WTC11 (cell line): ENCODE results near the gene HDDC3. TPM values are rescaled to one million over a fixed set of nuclear protein-coding genes. Genes with fewer than 3 reads are reported as not detected.

Source experiments
- ATAC-seq: fragments of 200-7000 bp; cut with Tn5 transposase; 2 replicates; pipeline ENCODE4 v1.10.0; 2021; ENCODE audit warnings: mild to moderate bottlenecking, moderate library complexity
- CTCF ChIA-PET: fragments of 300-600 bp; sonication (Branson Sonifier 250); formaldehyde crosslinking; loops from one replicate; lab custom pipeline; 2021; ENCODE audit warnings: antibody characterized with exemption; lab: Charles Lee
- POLR2A ChIA-PET: fragments of 350-600 bp; sonication (Branson Sonifier 250); formaldehyde crosslinking; loops from one replicate; lab custom pipeline; 2021; ENCODE audit warnings: antibody characterized with exemption; lab: Charles Lee
- DNase-seq: peaks from one replicate; pipeline ENCODE4 v3.0.0; 2021; ENCODE audit warnings: low spot score
- H3K27ac Mint-ChIP-seq: 2 replicates; pipeline ENCODE4 v1.8.0; 2021; ENCODE audit warnings: mixed read lengths
- H3K27me3 Mint-ChIP-seq: 2 replicates; pipeline ENCODE4 v1.8.0; 2021; ENCODE audit warnings: low read depth, mild to moderate bottlenecking, moderate library complexity, mixed read lengths
- H3K36me3 Mint-ChIP-seq: 2 replicates; pipeline ENCODE4 v1.8.0; 2021; ENCODE audit warnings: mixed read lengths
- H3K4me1 Mint-ChIP-seq: 2 replicates; pipeline ENCODE4 v1.8.0; 2022; ENCODE audit warnings: mixed read lengths
- H3K4me3 Mint-ChIP-seq: 2 replicates; pipeline ENCODE4 v1.8.0; 2021; ENCODE audit warnings: mild to moderate bottlenecking, moderate library complexity, mixed read lengths
- H3K9me3 Mint-ChIP-seq: 2 replicates; pipeline ENCODE4 v1.8.0; 2021; ENCODE audit warnings: mixed read lengths
- AR ChIP-seq: fragments of 250-450 bp; sonication (Bioruptor Pico); IDR thresholded peaks from 2 replicates; pipeline ENCODE4 v1.9.0; 2021; ENCODE audit warnings: mild to moderate bottlenecking
- CREM ChIP-seq: sonication (generic); formaldehyde crosslinking; IDR thresholded peaks from 2 replicates; pipeline ENCODE4 v1.8.1; 2022; ENCODE audit warnings: mild to moderate bottlenecking, missing genetic modification reagents, moderate library complexity
- ELF4 ChIP-seq: sonication (generic); formaldehyde crosslinking; IDR thresholded peaks from 2 replicates; pipeline ENCODE4 v1.8.1; 2022; ENCODE audit warnings: low read depth, mild to moderate bottlenecking, moderate library complexity, missing genetic modification reagents
- ERG ChIP-seq: fragments of 250-450 bp; sonication (Bioruptor Pico); IDR thresholded peaks from 2 replicates; pipeline ENCODE4 v1.8.0; 2021; ENCODE audit warnings: mild to moderate bottlenecking
- FOXP1 ChIP-seq: sonication (generic); formaldehyde crosslinking; IDR thresholded peaks from 2 replicates; pipeline ENCODE4 v1.8.0; 2022; ENCODE audit warnings: missing genetic modification reagents, mild to moderate bottlenecking, moderate library complexity, borderline replicate concordance
- GABPB1 ChIP-seq: sonication (generic); formaldehyde crosslinking; IDR thresholded peaks from 2 replicates; pipeline ENCODE4 v1.8.1; 2023; ENCODE audit warnings: mild to moderate bottlenecking, missing genetic modification reagents
- NFATC4 ChIP-seq: fragments of 250-450 bp; sonication (Bioruptor Pico); IDR thresholded peaks from 2 replicates; pipeline ENCODE4 v1.9.0; 2021; ENCODE audit warnings: mild to moderate bottlenecking
- PREB ChIP-seq: sonication (generic); formaldehyde crosslinking; IDR thresholded peaks from 2 replicates; pipeline ENCODE4 v1.8.1; 2022; ENCODE audit warnings: mild to moderate bottlenecking, missing genetic modification reagents, moderate library complexity, borderline replicate concordance
- PRRX2 ChIP-seq: fragments of 250-450 bp; sonication (Bioruptor Pico); IDR thresholded peaks from 2 replicates; pipeline ENCODE4 v1.8.0; 2021; ENCODE audit warnings: mild to moderate bottlenecking
- SP1 ChIP-seq: sonication (generic); formaldehyde crosslinking; conservative IDR thresholded peaks from 2 replicates; pipeline ENCODE4 v1.8.1; 2022; ENCODE audit warnings: missing genetic modification reagents
- STAT6 ChIP-seq: sonication (generic); formaldehyde crosslinking; conservative IDR thresholded peaks from 2 replicates; pipeline ENCODE4 v1.8.1; 2023; ENCODE audit warnings: mild to moderate bottlenecking, low read depth, missing genetic modification reagents, moderate library complexity
- ZMAT4 ChIP-seq: fragments of 250-450 bp; sonication (Bioruptor Pico); IDR thresholded peaks from 2 replicates; pipeline ENCODE4 v1.9.0; 2021; ENCODE audit warnings: mild to moderate bottlenecking
- ZNF138 ChIP-seq: sonication (generic); formaldehyde crosslinking; conservative IDR thresholded peaks from 2 replicates; pipeline ENCODE4 v1.8.1; 2022; ENCODE audit warnings: mild to moderate bottlenecking, moderate library complexity, missing genetic modification reagents
- ZNF281 ChIP-seq: sonication (generic); formaldehyde crosslinking; IDR thresholded peaks from 2 replicates; pipeline ENCODE4 v1.8.0; 2023; ENCODE audit warnings: mild to moderate bottlenecking, missing genetic modification reagents
- ZNF416 ChIP-seq: fragments of 250-450 bp; sonication (Bioruptor Pico); IDR thresholded peaks from 2 replicates; pipeline ENCODE4 v1.9.0; 2021; ENCODE audit warnings: mild to moderate bottlenecking, inconsistent platforms
- ZNF423 ChIP-seq: fragments of 250-450 bp; sonication (Bioruptor Pico); IDR thresholded peaks from 2 replicates; pipeline ENCODE4 v2.1.2; 2022; ENCODE audit warnings: mild to moderate bottlenecking, moderate library complexity
- ZNF425 ChIP-seq: fragments of 250-450 bp; sonication (Bioruptor Pico); conservative IDR thresholded peaks from 2 replicates; pipeline ENCODE4 v1.9.0; 2021; ENCODE audit warnings: mild to moderate bottlenecking
- total RNA-seq: library from RNA; stranded (reverse); gene quantifications from 3 replicates; pipeline ENCODE4 v1.2.3, GENCODE V29; 2021

Gene HDDC3
- total RNA-seq, 1 experiment from 2014 or later, result 16.4 TPM

- Mint-ChIP-seq H3K27ac (no peak overlapping the region; the same call in 1 of the 2 replicates), H3K4me3 (peak overlapping the region; percentile 95), H3K4me1 (peaks cover 16% of the 10 kb centered on the region), H3K36me3 (no peaks in the 10 kb centered on the region; the same call in 1 of the 2 replicates), H3K27me3 (peaks cover 12% of the 10 kb centered on the region), H3K9me3 (no peaks in the 10 kb centered on the region)
- no peak for DNase-seq
- TF ChIP-seq STAT6 (CRISPR knock-in tag), result no peak
- no peak for TF ChIP-seq ZNF416 (CRISPR knock-in tag)
- peak; percentile 88 for TF ChIP-seq GABPB1
- TF ChIP-seq ZNF423 (CRISPR knock-in tag), result no peak
- TF ChIP-seq FOXP1 (CRISPR knock-in tag), result no peak
- ChIA-PET CTCF (interaction anchor here (0.6 to 7.7 kb wide), 59 partner anchors 8 to 1813 kb away, joined by 3 to 264 read pairs (median 7); partner anchors contain the start of genes BLM, FES, MAN2A2 and PRC1), POLR2A (interaction anchor here (0.5 to 2.3 kb wide), 4 partner anchors 26 to 62 kb away, joined by 3 to 17 read pairs (median 5); partner anchors contain the start of gene MAN2A2)
- ATAC-seq, result no peak
Measured at GRCh38 chr15:90930861-90931574, 1.3 kb downstream of the HDDC3 start.

- no peak for ATAC-seq
- Mint-ChIP-seq H3K4me1 (peaks cover 12% of the 10 kb centered on the region), H3K4me3 (no peak overlapping the region), H3K36me3 (no peaks in the 10 kb centered on the region), H3K27ac (no peak overlapping the region), H3K9me3 (no peaks in the 10 kb centered on the region), H3K27me3 (peaks cover 12% of the 10 kb centered on the region)
- ChIA-PET CTCF (interaction anchor here (1.2 to 7.0 kb wide), 3 partner anchors 26 to 112 kb away, joined by 3 to 63 read pairs (median 5); partner anchors contain the start of gene MAN2A2), POLR2A (no interaction called here)
- no peak for DNase-seq
- no peak for TF ChIP-seq ZNF281 (CRISPR knock-in tag)
- no peak for TF ChIP-seq ERG (CRISPR knock-in tag)
- TF ChIP-seq PRRX2 (CRISPR knock-in tag), result no peak
- no peak for TF ChIP-seq PREB
- no peak for TF ChIP-seq SP1 (CRISPR knock-in tag)
- no peak for TF ChIP-seq ZNF425 (CRISPR knock-in tag)
- TF ChIP-seq NFATC4, result no peak
- no peak for TF ChIP-seq ZNF138 (CRISPR knock-in tag)
- no peak for TF ChIP-seq AR (CRISPR knock-in tag)
- no peak for TF ChIP-seq ELF4
- TF ChIP-seq ZMAT4 (CRISPR knock-in tag), result no peak
- no peak for TF ChIP-seq CREM (CRISPR knock-in tag)
Measured at GRCh38 chr15:90929246-90930019, 2.9 kb downstream of the HDDC3 start.
